Measurements from ENCODE around the gene KRTAP4-1.

GRCh38 chr17:41190328-41190727 is 5.6 kb upstream of the KRTAP4-1 start:
- no peak for TF ChIP-seq POLR2A (IDR thresholded peaks at IDR 0.05; ENCODE audit: low read length)
- no peak for TF ChIP-seq GATA1 (IDR thresholded peaks at IDR 0.05; ENCODE audit: low read depth, low read length)

Data from erythroblast (primary cell).